Brain pericyte (primary cell): Measurements from ENCODE around the gene AHR.
"Not testable (repeated sequence)": the region's sequence is repeated elsewhere in the genome, so short reads cannot be mapped to it uniquely, and the experiment has no call there.

Source experiments
- DNase-seq: peaks from one replicate; pipeline ENCODE4 v3.0.0-alpha.2; 2012; ENCODE audit warnings: low read depth, low spot score

The AHR gene

DNA sequence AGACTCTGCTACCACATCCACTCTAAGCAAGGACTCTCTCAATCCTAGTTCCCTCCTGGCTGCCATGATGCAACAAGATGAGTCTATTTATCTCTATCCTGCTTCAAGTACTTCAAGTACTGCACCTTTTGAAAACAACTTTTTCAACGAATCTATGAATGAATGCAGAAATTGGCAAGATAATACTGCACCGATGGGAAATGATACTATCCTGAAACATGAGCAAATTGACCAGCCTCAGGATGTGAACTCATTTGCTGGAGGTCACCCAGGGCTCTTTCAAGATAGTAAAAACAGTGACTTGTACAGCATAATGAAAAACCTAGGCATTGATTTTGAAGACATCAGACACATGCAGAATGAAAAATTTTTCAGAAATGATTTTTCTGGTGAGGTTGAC, 40.7 kb downstream of the AHR start:
- no peak for DNase-seq

DNA sequence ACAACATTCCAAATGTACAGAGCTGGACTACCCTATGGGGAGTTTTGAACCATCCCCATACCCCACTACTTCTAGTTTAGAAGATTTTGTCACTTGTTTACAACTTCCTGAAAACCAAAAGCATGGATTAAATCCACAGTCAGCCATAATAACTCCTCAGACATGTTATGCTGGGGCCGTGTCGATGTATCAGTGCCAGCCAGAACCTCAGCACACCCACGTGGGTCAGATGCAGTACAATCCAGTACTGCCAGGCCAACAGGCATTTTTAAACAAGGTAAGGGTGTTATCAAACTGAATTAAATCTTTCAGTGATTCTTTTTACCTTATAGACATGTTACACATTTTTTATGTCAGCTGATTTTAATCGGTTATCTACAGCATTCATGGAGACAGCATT, 41.5 kb downstream of the AHR start:
- DNase-seq, result no peak

GRCh38 chr7:17340655-17341054, 42.2 kb downstream of the AHR start:
- no peak for DNase-seq

GRCh38 chr7:17342756-17343155, 44.3 kb downstream of the AHR start:
- no peak for DNase-seq

- DNase-seq, result no peak
These were observed 48.9 kb downstream of the AHR start for GRCh38 chr7:17347401-17347800.

GRCh38 chr7:17348932-17349331, 50.5 kb downstream of the AHR start:
- not testable (repeated sequence) for DNase-seq

DNA sequence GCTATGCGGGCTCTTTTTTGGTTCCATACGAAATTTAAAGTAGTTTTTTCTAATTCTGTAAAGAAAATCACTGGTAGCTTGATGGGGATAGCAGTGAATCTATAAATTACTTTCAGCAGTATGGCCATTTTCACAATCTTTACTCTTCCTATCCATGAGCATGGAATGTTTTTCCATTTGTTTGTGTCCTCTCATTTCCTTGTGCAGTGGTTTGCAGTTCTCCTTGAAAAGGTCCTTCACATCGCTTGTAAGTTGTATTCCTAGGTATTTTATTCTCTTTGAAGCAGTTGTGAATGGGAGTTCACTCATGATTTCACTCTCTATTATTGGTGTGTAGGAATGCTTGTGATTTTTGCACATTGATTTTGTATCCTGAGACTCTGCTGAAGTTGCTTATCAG, 51.9 kb downstream of the AHR start:
- DNase-seq, result not testable (repeated sequence)

- DNase-seq, result not testable (repeated sequence)
These were observed 55.4 kb downstream of the AHR start for GRCh38 chr7:17353650-17354419.

GRCh38 chr7:17354473-17354872, 56.0 kb downstream of the AHR start:
- no peak for DNase-seq

GRCh38 chr7:17355050-17355449, 56.6 kb downstream of the AHR start:
- DNase-seq, result no peak

DNA sequence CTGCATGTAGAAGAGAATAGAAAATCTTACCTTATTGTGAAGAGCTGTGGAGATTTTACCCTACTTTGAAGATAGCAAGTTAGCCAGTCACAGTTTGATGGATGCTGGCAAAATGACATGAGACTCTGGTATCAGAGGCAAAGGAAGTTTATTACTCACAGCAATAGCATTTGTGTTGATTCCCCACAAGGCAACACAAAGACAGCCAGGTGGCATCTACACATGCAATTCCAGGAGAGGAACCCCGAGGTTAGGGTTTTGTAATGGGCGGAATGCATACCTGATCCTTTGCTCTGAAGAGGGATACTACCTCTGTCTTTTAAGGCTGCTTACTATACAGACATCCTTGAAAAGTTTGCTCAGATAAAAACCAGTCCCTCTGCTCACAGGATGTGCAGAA, 59.5 kb downstream of the AHR start:
- no peak for DNase-seq

GRCh38 chr7:17359610-17360009, 61.2 kb downstream of the AHR start:
- DNase-seq, result no peak

- DNase-seq, result no peak
These were observed 64.1 kb downstream of the AHR start for GRCh38 chr7:17362439-17363105.

GRCh38 chr7:17364671-17365070, 66.2 kb downstream of the AHR start:
- no peak for DNase-seq

- no peak for DNase-seq
These were observed 67.3 kb downstream of the AHR start for GRCh38 chr7:17365775-17366174.

GRCh38 chr7:17367502-17367901, 69.0 kb downstream of the AHR start:
- no peak for DNase-seq

DNA sequence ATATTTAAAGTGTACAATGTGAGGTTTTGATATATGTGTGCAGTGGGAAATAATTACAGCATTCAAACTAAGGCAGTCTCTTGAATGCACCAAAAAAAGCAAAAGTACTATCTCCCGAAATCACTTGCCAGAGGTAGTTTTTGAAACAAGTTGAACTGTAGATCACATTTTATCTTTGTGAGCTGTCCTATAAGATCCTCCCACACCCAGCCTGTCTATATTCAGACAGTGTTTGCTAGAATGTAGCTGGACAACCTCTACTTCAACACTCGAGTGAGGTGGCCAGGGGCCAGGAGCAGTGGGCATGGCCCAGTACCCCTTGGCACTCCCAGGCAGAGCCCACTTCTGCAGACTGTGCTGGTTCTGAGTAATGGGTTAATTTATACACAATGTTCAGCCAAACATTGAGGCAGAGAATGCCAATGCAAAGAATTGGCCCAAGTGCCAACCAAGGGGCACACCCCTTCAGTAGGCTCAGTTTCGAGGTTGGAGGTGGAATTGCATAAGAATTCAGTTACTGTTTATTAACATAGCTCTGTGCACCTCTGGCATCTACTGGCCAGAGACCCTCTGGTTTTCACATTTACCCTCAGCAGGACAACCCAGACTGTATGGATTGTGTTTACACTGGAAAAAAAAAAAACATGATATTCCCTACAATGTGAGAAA, 70.5 kb downstream of the AHR start:
- no peak for DNase-seq

DNA sequence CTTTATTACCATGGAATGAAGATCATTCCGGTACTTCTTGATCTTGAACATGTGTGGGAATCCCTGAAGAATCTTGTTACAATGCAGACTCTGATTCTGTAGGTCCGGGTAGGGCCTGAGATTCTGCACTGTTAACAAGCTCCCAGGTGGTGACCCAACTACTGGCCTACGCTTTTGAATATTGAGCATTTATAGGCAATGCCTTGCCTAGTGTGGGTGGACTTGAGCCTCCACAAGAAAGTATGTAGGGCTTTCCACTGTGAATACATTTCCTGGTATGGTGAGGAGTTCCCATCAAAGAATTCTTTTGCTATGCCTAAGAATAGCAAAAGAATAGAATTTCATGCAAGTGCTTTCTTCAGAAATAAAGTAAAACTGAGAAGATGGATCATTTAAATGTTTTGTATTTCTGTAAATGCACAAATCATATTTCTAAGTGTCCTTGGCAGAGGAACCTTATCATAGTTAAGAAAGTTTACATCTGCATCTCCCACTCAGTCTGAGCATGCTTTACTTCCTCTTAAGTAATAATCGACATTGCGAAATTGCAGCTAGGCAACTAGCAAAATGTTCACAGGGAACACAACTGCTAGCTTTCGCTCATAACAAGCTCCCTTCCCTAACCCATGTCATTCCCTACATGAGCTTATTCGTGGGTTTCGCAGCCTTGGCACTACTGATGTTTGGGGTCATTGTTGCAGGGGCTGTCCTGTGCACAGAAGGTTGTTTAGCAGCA, 71.4 kb downstream of the AHR start:
- peak; percentile 47 for DNase-seq

DNA sequence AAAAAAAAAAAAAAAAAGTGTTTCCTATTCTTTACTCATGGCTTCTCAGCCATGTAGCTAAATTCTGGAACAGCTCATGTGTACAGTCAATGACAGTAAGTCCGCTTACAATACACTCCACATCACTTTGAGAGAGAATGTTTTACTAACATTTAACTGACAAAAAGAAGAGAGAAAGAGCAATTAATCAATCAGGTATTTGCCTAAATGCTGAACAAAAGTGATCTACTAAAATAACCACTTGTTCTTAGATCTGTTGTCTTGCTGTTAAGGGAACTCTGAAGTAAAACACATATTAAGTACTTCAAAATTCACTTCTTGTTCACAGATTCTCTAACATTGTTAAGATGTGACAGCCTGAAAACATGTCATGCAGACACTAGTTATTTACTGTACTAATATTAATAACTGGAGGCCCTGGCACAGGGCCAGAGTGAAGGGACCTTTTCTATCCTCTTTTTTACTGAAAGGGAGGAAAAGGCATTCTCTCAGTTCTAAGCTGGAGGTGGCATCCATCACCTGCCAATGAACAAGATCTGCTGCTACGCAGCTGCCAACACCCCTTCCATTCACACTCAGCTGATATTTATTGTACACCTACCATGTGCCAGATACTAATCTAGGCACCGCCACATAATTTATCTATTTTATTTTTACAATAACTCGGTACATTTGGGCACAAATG, 72.6 kb downstream of the AHR start:
- no peak for DNase-seq

GRCh38 chr7:17371671-17372524, 73.4 kb downstream of the AHR start:
- DNase-seq, result peak; percentile 68

- DNase-seq, result no peak
These were observed 75.7 kb downstream of the AHR start for GRCh38 chr7:17374157-17374556.
